ENCODE data around the gene PRKRA. TPM values are rescaled to one million over a fixed set of nuclear protein-coding genes. Genes with fewer than 3 reads are reported as not detected.
A peak's percentile ranks its signal among the peaks of the same experiment; 100 is the strongest.

PRKRA gene
- polyA plus RNA-seq, 1 of the 3 experiments (the other 2 are of a cell fraction): 44.3 TPM

- TF ChIP-seq EZH2phosphoT487 (IDR thresholded peaks at IDR 0.05; ENCODE audit: borderline replicate concordance, low read depth) (no peak), EP300 (IDR thresholded peaks at IDR 0.05; ENCODE audit: borderline replicate concordance in 1 of 2, low read depth in 1 of 2, low read length in 1 of 2) (0 out of 4 replicates have a peak, but pooled peaks of 1 of the 2 experiments have one; percentile 22), USF1 (IDR thresholded peaks at IDR 0.05; ENCODE audit: borderline replicate concordance, low read depth) (0 out of 2 replicates have a peak, but pooled peaks have one; percentile 4)
Measured at GRCh38 chr2:178450774-178451525, at the start of gene PRKRA, which contains the start of gene PJVK (continued).

GRCh38 chr2:178499640-178500039 is 48.7 kb upstream of the PRKRA start:
- no peaks in the 10 kb centered on the region for H3K9me2 ChIP-seq
- TF ChIP-seq TAF1 (IDR thresholded peaks at IDR 0.05; ENCODE audit: borderline replicate concordance, low read depth, low read length): no peak
- no peak for TF ChIP-seq FOSL2 (IDR thresholded peaks at IDR 0.05; ENCODE audit: borderline replicate concordance, low read depth)
- no peak for TF ChIP-seq TCF12 (IDR thresholded peaks at IDR 0.05)
- no peak for TF ChIP-seq PBX3 (IDR thresholded peaks at IDR 0.05)
- no peak for TF ChIP-seq MAX (IDR thresholded peaks at IDR 0.05; ENCODE audit: low read depth)
- no peak for TF ChIP-seq JUND (IDR thresholded peaks at IDR 0.05)
- no peak for TF ChIP-seq ZBTB33 (IDR thresholded peaks at IDR 0.05; ENCODE audit: borderline replicate concordance, low read depth)
- no peak for TF ChIP-seq REST (IDR thresholded peaks at IDR 0.05; ENCODE audit: low read depth, low read length)
- no peak for TF ChIP-seq NRF1 (IDR thresholded peaks at IDR 0.05; ENCODE audit: low read depth, low read length)
- no peak for TF ChIP-seq GABPA (IDR thresholded peaks at IDR 0.05; ENCODE audit: low read depth)
- H3F3A ChIP-seq (replicated peaks; ENCODE audit: insufficient read depth): peaks cover 6% of the 10 kb centered on the region
- H3K9ac ChIP-seq: no peak overlapping the region
- 100% methylated on average over 3 of the region's 3 CpGs for WGBS (ENCODE audit: low lambda C conversion rate)
- no peaks in the 10 kb centered on the region for H4K20me1 ChIP-seq (ENCODE audit: insufficient read depth)
- H3K4me3 ChIP-seq (ENCODE audit: low read depth in 2 of 2, low read length in 1 of 2): no peak overlapping the region
- H3K4me1 ChIP-seq (ENCODE audit: control insufficient read depth in 1 of 2, insufficient read depth in 2 of 2, low read depth in 1 of 2, low read length in 1 of 2): no peaks in the 10 kb centered on the region; a peak in 1 of 4 replicates
- H2AFZ ChIP-seq (ENCODE audit: low read depth): no peak overlapping the region
- H3K27ac ChIP-seq (ENCODE audit: low read depth in 2 of 2, low read length in 1 of 2): no peak overlapping the region
- no peaks in the 10 kb centered on the region for H3K9me3 ChIP-seq
- H3K4me2 ChIP-seq: no peak overlapping the region
- no peak for DNase-seq
- no peaks in the 10 kb centered on the region for H3K27me3 ChIP-seq (ENCODE audit: insufficient read depth)
- ChIA-PET POLR2A (interaction anchor here (1.3 kb wide), 1 partner anchor 49 kb away, joined by 3 read pairs; the partner anchor contains the start of genes PJVK and PRKRA), CTCF (interaction anchor here (3.4 kb wide), 1 partner anchor 24 kb away, joined by 10 read pairs; no protein-coding TSS in a partner anchor)
- 0 out of 2 replicates have a peak, but pooled peaks cover 3% of the 10 kb centered on the region for H3K79me2 ChIP-seq (ENCODE audit: insufficient read depth)
- peaks cover 87% of the 10 kb centered on the region in 2 experiments for H3K36me3 ChIP-seq (replicated peaks in 1 of 2; ENCODE audit: control insufficient read depth in 1 of 2, insufficient read depth in 2 of 2, low read length in 1 of 2)

Measured in SK-N-SH (cell line).